Airway epithelial cell (primary cell): ENCODE measurements around the gene DBR1. TPM values are rescaled to one million over a fixed set of nuclear protein-coding genes. Genes with fewer than 3 reads are reported as not detected.

Source experiments
- total RNA-seq: library from RNA; depleted of rRNA; stranded (reverse); fragments of >200 nt; gene quantifications from 2 replicates; pipeline ENCODE4 v1.2.3, GENCODE V29; 2015

DBR1 gene, protein sequence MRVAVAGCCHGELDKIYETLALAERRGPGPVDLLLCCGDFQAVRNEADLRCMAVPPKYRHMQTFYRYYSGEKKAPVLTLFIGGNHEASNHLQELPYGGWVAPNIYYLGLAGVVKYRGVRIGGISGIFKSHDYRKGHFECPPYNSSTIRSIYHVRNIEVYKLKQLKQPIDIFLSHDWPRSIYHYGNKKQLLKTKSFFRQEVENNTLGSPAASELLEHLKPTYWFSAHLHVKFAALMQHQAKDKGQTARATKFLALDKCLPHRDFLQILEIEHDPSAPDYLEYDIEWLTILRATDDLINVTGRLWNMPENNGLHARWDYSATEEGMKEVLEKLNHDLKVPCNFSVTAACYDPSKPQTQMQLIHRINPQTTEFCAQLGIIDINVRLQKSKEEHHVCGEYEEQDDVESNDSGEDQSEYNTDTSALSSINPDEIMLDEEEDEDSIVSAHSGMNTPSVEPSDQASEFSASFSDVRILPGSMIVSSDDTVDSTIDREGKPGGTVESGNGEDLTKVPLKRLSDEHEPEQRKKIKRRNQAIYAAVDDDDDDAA
- 8.5 and 11.9 TPM in 2 replicates for total RNA-seq

DNA sequence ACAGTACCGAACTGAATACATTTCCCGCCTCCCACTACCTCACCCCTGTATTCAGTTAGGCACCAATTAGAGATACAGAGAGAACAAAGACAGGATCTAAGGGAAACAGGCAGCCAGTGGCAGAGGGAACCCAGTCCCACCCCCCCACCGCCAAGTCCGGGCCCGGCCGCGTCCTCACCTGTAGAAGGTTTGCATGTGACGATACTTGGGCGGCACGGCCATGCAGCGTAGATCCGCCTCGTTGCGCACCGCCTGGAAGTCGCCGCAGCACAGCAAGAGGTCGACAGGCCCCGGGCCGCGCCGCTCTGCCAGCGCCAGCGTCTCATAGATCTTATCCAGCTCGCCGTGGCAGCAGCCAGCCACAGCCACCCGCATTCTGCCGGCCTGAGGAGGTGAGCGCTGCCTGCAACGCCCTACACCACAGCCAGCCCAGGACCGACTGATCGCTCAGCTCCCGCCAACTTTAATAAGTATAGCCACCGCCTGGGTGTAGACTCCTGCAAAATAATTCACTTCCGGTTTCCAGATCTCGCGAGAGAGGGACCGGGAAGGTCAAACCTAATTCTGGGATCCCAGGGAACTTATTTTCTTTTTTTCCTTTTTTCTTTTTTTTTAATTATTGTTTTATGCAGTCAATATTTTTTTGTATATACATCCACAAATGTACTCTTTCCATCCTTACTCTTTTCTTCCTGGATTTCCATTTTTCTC is at the start of gene DBR1:
Gene DBR1, minus strand, starts transcription at position 501 of the 711 bp plus-strand sequence. Its CDS starts 126 bp downstream, at position 375.

DNA sequence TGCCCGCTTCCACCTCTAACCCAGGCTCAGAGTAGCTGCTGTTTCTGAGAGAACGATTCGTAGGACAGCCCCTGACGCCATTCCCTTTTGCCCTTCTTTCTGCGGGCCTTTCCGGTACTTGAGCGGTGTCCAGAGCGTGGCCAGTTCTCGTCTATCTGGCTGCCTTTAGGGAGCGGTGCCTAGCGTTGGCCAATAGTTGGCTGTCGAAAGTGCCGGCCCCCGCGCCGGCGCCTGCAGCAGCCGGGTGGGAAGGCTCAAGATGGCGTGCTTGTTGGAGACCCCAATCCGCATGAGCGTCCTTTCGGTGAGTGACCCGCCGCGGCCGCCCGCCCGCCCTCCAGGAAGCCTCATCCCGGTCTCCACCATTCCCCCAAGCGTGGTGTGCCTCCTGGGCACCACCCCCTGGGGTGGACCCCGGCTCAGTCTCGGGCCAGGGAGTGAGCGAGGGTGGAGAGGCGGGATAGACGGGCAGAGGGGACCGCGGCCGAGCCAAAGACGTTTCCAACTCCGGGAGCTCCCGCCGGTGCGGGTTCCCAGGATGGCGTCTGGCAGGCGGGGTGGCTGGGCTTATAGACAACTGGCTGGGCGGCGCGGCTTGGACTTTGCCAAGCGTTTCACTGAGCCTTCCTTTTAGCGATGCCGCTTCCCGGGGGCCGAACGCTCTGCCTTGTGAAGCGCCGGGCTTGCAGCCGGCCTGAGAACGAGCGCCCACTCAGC is 12.7 kb upstream of the DBR1 start, which contains the start of gene ARMC8:
Gene ARMC8, plus strand, starts transcription at position 6 of the 717 bp plus-strand sequence. Its CDS starts 254 bp downstream, at position 260.

DNA sequence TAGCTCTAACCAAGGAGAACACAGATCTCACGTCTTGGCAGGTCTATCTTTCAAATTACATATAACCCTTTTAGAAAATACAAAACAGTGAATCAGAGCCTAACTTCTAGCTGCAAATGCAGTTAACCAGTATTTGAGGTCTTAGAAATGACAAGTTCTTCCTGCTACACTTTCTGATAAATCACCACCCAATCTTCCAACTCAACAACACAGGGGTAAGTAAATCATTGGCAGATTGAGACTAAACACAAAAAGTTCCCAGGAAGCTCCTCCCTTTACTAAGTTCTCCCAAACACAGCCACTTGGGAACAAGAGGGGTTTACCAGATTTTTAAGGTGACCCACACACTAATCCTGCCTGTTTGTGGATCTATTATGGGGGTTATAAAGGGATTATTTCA is 42.5 kb downstream of the DBR1 start, which contains the start of gene A4GNT:
Gene A4GNT, minus strand, starts transcription at position 152 of the 400 bp plus-strand sequence. CDS start 1,134 bp downstream, outside the sequence.

DNA sequence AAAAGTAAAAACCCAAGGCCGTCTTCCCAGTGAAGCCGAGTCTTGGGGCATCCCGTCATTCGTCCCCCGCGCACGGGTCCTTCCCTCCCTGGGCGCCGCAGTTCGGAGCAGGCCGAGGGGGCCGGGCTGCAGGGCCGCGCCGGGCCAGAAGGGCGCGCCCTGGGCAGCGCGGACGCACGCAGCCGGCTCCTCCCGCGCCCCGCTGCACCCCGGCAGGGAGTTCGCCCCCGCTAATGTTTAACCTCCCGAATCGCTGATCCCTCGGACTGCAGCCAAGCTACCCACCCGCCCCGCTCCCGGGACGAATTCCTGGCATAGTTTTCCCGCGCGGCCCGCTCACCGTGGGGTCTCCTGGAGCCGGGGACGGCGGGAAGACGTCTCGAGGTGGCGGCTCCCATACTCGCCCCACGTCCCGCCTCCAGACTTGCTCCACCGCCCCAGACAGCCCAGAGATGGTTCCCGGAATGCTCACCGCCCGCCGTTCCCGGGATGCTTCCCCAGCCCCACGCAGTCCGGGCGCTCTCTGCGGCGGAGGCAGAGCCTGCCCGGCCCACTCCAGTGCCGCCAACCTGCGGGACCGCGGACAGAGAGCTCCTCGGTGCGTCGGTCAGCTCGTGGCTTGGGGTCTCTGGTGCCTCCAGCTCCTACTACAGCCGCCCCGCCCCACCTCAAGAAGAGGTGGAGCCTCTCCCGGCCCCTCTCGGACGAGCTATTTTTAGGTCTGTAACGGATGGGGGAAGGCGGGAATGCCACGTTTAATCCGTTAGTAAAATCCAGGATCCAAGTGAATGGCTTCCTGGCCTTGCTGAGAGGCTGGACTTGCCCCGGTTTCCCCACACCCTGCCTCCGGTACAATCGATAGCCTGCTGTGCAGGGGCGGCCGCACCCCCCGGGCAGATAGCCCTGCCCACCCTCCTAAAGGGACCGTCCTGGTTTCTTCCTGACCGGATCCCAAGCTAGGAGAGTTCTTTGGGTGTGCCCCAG is 59.4 kb downstream of the DBR1 start, which contains the start of gene DZIP1L:
Gene DZIP1L, minus strand, starts transcription at position 621 of the 984 bp plus-strand sequence. CDS start 11,637 bp downstream, outside the sequence.

Other genes starting within 250 kb of the DBR1 start
- gene CLDN18, start 164.8 kb downstream of the DBR1 start, total RNA-seq = not detected in 2 replicates
- gene DZIP1L, start 59.3 kb downstream of the DBR1 start, total RNA-seq = 1.1 and 2.5 TPM in 2 replicates
- gene A4GNT, start 42.5 kb downstream of the DBR1 start, total RNA-seq = not detected in 2 replicates
- gene ARMC8, start 12.4 kb upstream of the DBR1 start, total RNA-seq = 18.1 and 22.9 TPM in 2 replicates
- not detected in 2 replicates for gene NME9, start 154.9 kb upstream of the DBR1 start, total RNA-seq
- 2.0 and 2.7 TPM in 2 replicates for gene MRAS, start 173.7 kb upstream of the DBR1 start, total RNA-seq